PFSK-1 (cell line): ENCODE results near the gene TAF5.

Experiments used
- FOXP2 ChIP-seq: optimal IDR thresholded peaks from 2 replicates; pipeline ENCODE3; 2011; ENCODE audit warnings: borderline replicate concordance, control low read depth, inconsistent platforms; ENCODE audit not compliant: insufficient read depth; ENCODE audit errors: extremely low read length, extremely low read depth
- POLR2AphosphoS5 ChIP-seq: IDR thresholded peaks from 2 replicates; pipeline ENCODE4 v1.6.1; 2012; ENCODE audit warnings: low read depth, mild to moderate bottlenecking, control low read depth, low read length, moderate library complexity
- SIN3A ChIP-seq: IDR thresholded peaks from 2 replicates; pipeline ENCODE4 v1.6.1; 2012; ENCODE audit warnings: mild to moderate bottlenecking, low read length, moderate library complexity, borderline replicate concordance; ENCODE audit not compliant: insufficient read depth
- TAF1 ChIP-seq: IDR thresholded peaks from 2 replicates; pipeline ENCODE4 v1.6.1; 2012; ENCODE audit warnings: low read length, control low read depth, borderline replicate concordance; ENCODE audit not compliant: insufficient read depth
- TF ChIP-seq, protein P1 (sequence below), 2 experiments: IDR thresholded peaks; 2 replicates each; pipeline versions ENCODE4 v1.6.1 to v1.8.0; 2011 to 2012; ENCODE audit warnings: low read depth in 2 of 2, low read length in 2 of 2, control low read depth in 1 of 2, inconsistent platforms in 1 of 2, mild to moderate bottlenecking in 1 of 2, moderate library complexity in 1 of 2; ENCODE audit not compliant: insufficient read depth in 1 of 2

TAF5 gene

GRCh38 chr10:103373544-103373943 lies 5.8 kb downstream of the TAF5 start:
- TF ChIP-seq TAF1 (no peak), FOXP2 (no peak), POLR2AphosphoS5 (no peak), SIN3A (no peak)
- TF ChIP-seq, protein P1, sequence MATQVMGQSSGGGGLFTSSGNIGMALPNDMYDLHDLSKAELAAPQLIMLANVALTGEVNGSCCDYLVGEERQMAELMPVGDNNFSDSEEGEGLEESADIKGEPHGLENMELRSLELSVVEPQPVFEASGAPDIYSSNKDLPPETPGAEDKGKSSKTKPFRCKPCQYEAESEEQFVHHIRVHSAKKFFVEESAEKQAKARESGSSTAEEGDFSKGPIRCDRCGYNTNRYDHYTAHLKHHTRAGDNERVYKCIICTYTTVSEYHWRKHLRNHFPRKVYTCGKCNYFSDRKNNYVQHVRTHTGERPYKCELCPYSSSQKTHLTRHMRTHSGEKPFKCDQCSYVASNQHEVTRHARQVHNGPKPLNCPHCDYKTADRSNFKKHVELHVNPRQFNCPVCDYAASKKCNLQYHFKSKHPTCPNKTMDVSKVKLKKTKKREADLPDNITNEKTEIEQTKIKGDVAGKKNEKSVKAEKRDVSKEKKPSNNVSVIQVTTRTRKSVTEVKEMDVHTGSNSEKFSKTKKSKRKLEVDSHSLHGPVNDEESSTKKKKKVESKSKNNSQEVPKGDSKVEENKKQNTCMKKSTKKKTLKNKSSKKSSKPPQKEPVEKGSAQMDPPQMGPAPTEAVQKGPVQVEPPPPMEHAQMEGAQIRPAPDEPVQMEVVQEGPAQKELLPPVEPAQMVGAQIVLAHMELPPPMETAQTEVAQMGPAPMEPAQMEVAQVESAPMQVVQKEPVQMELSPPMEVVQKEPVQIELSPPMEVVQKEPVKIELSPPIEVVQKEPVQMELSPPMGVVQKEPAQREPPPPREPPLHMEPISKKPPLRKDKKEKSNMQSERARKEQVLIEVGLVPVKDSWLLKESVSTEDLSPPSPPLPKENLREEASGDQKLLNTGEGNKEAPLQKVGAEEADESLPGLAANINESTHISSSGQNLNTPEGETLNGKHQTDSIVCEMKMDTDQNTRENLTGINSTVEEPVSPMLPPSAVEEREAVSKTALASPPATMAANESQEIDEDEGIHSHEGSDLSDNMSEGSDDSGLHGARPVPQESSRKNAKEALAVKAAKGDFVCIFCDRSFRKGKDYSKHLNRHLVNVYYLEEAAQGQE (IDR thresholded peaks at IDR 0.05; ENCODE audit: insufficient read depth in 1 of 2, low read depth in 2 of 2, low read length in 2 of 2) = no peak

GRCh38 chr10:103374263-103374662 lies 6.5 kb downstream of the TAF5 start:
- TF ChIP-seq TAF1 = no peak
- TF ChIP-seq SIN3A = no peak
- TF ChIP-seq FOXP2 = no peak
- TF ChIP-seq, protein P1 (IDR thresholded peaks at IDR 0.05; ENCODE audit: insufficient read depth in 1 of 2, low read depth in 2 of 2, low read length in 2 of 2) = no peak
- TF ChIP-seq POLR2AphosphoS5 = no peak

- no peak for TF ChIP-seq POLR2AphosphoS5
- no peak for TF ChIP-seq SIN3A
- TF ChIP-seq TAF1 = no peak
- TF ChIP-seq, protein P1 (IDR thresholded peaks at IDR 0.05; ENCODE audit: insufficient read depth in 1 of 2, low read depth in 2 of 2, low read length in 2 of 2) = no peak
- no peak for TF ChIP-seq FOXP2
Measured at GRCh38 chr10:103382769-103383168, 15.0 kb downstream of the TAF5 start.

GRCh38 chr10:103394180-103394579 lies 26.4 kb downstream of the TAF5 start:
- TF ChIP-seq SIN3A (no peak), TAF1 (no peak), FOXP2 (no peak), POLR2AphosphoS5 (no peak)
- TF ChIP-seq, protein P1 (IDR thresholded peaks at IDR 0.05; ENCODE audit: insufficient read depth in 1 of 2, low read depth in 2 of 2, low read length in 2 of 2) = no peak

- TF ChIP-seq SIN3A = no peak
- TF ChIP-seq, protein P1 (IDR thresholded peaks at IDR 0.05; ENCODE audit: insufficient read depth in 1 of 2, low read depth in 2 of 2, low read length in 2 of 2) = no peak
- TF ChIP-seq FOXP2 = no peak
- TF ChIP-seq POLR2AphosphoS5 = no peak
- TF ChIP-seq TAF1 = no peak
Measured at GRCh38 chr10:103395754-103396066, 27.9 kb downstream of the TAF5 start.
